OCI-LY3 (cell line): ENCODE measurements around the gene TSPO.

ENCODE experiments used
- H2AFZ ChIP-seq: fragments of 200-600, 300-600 bp; shearing (Covaris generic); 2 replicates; pipeline ENCODE4 v1.6.0; 2014; ENCODE audit warnings: antibody characterized with exemption, low read depth, low read length
- H3K27ac ChIP-seq: fragments of 200-600, 300-600 bp; sonication (generic); 2 replicates; pipeline ENCODE4 v1.5.1; 2014; ENCODE audit warnings: mild to moderate bottlenecking, low read length, moderate library complexity, mixed read lengths
- H3K27me3 ChIP-seq: fragments of 200-600, 300-600 bp; sonication (generic); 2 replicates; pipeline ENCODE4 v1.6.1; 2014; ENCODE audit warnings: low read depth, low read length, mixed read lengths
- H3K36me3 ChIP-seq: fragments of 200-600, 300-600 bp; sonication (generic); replicated peaks from 2 replicates; pipeline ENCODE3; 2014; ENCODE audit warnings: low read depth, low read length, mixed read lengths
- H3K4me1 ChIP-seq: fragments of 300-600, 200-600 bp; sonication (generic); 2 replicates; pipeline ENCODE4 v1.6.1; 2014; ENCODE audit warnings: low read length, mixed read lengths
- H3K4me2 ChIP-seq: fragments of 200-600, 300-600 bp; sonication (generic); 2 replicates; pipeline ENCODE4 v1.6.1; 2014; ENCODE audit warnings: low read length, mixed read lengths
- H3K4me3 ChIP-seq: fragments of 300-600, 200-600 bp; sonication (generic); 2 replicates; pipeline ENCODE4 v1.5.1; 2014; ENCODE audit warnings: antibody characterized with exemption, mild to moderate bottlenecking, low read length, moderate library complexity
- H3K79me2 ChIP-seq: fragments of 300-600, 200-600 bp; shearing (Covaris generic); 2 replicates; pipeline ENCODE4 v1.6.1; 2014; ENCODE audit warnings: mild to moderate bottlenecking, low read length, mixed read lengths
- H3K9ac ChIP-seq: fragments of 300-600, 200-600 bp; shearing (Covaris generic); 2 replicates; pipeline ENCODE4 v1.6.0; 2014; ENCODE audit warnings: mild to moderate bottlenecking, low read length, moderate library complexity
- H3K9me3 ChIP-seq: fragments of 200-600, 300-600 bp; shearing (Covaris generic); 2 replicates; pipeline ENCODE4 v1.6.1; 2014; ENCODE audit warnings: low read length, mixed read lengths; ENCODE audit not compliant: insufficient read depth
- H4K20me1 ChIP-seq: fragments of 200-600, 300-600 bp; sonication (generic); 2 replicates; pipeline ENCODE4 v1.6.1; 2016; ENCODE audit warnings: low read length, mixed read lengths; ENCODE audit not compliant: insufficient read depth
- CTCF ChIP-seq: fragments of 200-600, 300-600 bp; sonication (generic); IDR thresholded peaks from 2 replicates; pipeline ENCODE4 v1.5.1; 2014; ENCODE audit warnings: antibody characterized with exemption, low read length, low read depth
- EZH2phosphoT487 ChIP-seq: fragments of 200-600 bp; shearing (Covaris generic); IDR thresholded peaks from 2 replicates; pipeline ENCODE4 v1.6.1; 2018; ENCODE audit warnings: antibody characterized with exemption, mixed run types, low read depth

Gene TSPO

GRCh38 chr22:43205748-43206508 lies 54.6 kb downstream of the TSPO start:
- Histone ChIP-seq H2AFZ (no peak overlapping the region), H3K4me1 (no peaks in the 10 kb centered on the region), H3K79me2 (no peaks in the 10 kb centered on the region), H3K4me3 (no peak overlapping the region), H3K9ac (no peak overlapping the region), H3K27me3 (no peaks in the 10 kb centered on the region; the same call in 1 of the 2 replicates), H3K27ac (no peak overlapping the region), H4K20me1 (no peaks in the 10 kb centered on the region), H3K9me3 (no peaks in the 10 kb centered on the region), H3K4me2 (no peak overlapping the region), H3K36me3 (no peaks in the 10 kb centered on the region)
- TF ChIP-seq EZH2phosphoT487, result no peak
- TF ChIP-seq CTCF, result no peak

GRCh38 chr22:43206509-43207161 lies 55.3 kb downstream of the TSPO start:
- H2AFZ ChIP-seq, result no peak overlapping the region
- H3K79me2 ChIP-seq, result no peaks in the 10 kb centered on the region
- H3K9me3 ChIP-seq, result no peaks in the 10 kb centered on the region
- H3K27me3 ChIP-seq, result no peaks in the 10 kb centered on the region; the same call in 1 of the 2 replicates
- no peaks in the 10 kb centered on the region for H4K20me1 ChIP-seq
- H3K36me3 ChIP-seq, result no peaks in the 10 kb centered on the region
- no peak overlapping the region for H3K9ac ChIP-seq
- TF ChIP-seq CTCF (no peak), EZH2phosphoT487 (no peak)
- H3K4me1 ChIP-seq, result no peaks in the 10 kb centered on the region
- H3K27ac ChIP-seq, result no peak overlapping the region
- no peak overlapping the region for H3K4me3 ChIP-seq
- no peak overlapping the region for H3K4me2 ChIP-seq

GRCh38 chr22:43207386-43207785 lies 56.0 kb downstream of the TSPO start:
- H3K4me3 ChIP-seq, result no peak overlapping the region
- H3K79me2 ChIP-seq, result no peaks in the 10 kb centered on the region
- no peak overlapping the region for H3K9ac ChIP-seq
- no peaks in the 10 kb centered on the region; the same call in 1 of the 2 replicates for H3K27me3 ChIP-seq
- H3K9me3 ChIP-seq, result no peaks in the 10 kb centered on the region
- H3K36me3 ChIP-seq, result no peaks in the 10 kb centered on the region
- no peak overlapping the region for H3K27ac ChIP-seq
- H4K20me1 ChIP-seq, result no peaks in the 10 kb centered on the region
- H3K4me1 ChIP-seq, result no peaks in the 10 kb centered on the region
- H3K4me2 ChIP-seq, result no peak overlapping the region
- H2AFZ ChIP-seq, result no peak overlapping the region
- TF ChIP-seq CTCF (no peak), EZH2phosphoT487 (no peak)

GRCh38 chr22:43207849-43208702 lies 56.7 kb downstream of the TSPO start:
- no peaks in the 10 kb centered on the region for H3K79me2 ChIP-seq
- H3K27me3 ChIP-seq, result peaks cover under 1% of the 10 kb centered on the region
- no peak overlapping the region for H3K9ac ChIP-seq
- H3K36me3 ChIP-seq, result no peaks in the 10 kb centered on the region
- no peaks in the 10 kb centered on the region for H4K20me1 ChIP-seq
- no peak overlapping the region for H3K4me3 ChIP-seq
- no peak overlapping the region for H3K27ac ChIP-seq
- no peaks in the 10 kb centered on the region for H3K4me1 ChIP-seq
- no peak overlapping the region for H2AFZ ChIP-seq
- H3K9me3 ChIP-seq, result no peaks in the 10 kb centered on the region
- no peak for TF ChIP-seq CTCF
- TF ChIP-seq EZH2phosphoT487, result no peak
- H3K4me2 ChIP-seq, result no peak overlapping the region
